SU-DHL-6 (cell line): ENCODE data around the gene TMEM179B.

ENCODE experiments used
- EZH2phosphoT487 ChIP-seq: fragments of 200-600 bp; sonication (generic), shearing (Covaris generic); conservative IDR thresholded peaks from 2 replicates; pipeline ENCODE4 v1.6.1; 2018; ENCODE audit warnings: mild to moderate bottlenecking, antibody characterized with exemption, low read length, moderate library complexity, mixed read lengths
- TF ChIP-seq, protein P1 (sequence below): fragments of 200-600 bp; sonication (generic); IDR thresholded peaks from one replicate; pipeline ENCODE4 v1.5.1; 2017; ENCODE audit warnings: antibody characterized with exemption, mild to moderate bottlenecking, low read length, moderate library complexity; ENCODE audit not compliant: insufficient read depth, poor library complexity, severe bottlenecking

GRCh38 chr11:62811659-62812058 is 24.5 kb downstream of the TMEM179B start:
- TF ChIP-seq, protein P1, sequence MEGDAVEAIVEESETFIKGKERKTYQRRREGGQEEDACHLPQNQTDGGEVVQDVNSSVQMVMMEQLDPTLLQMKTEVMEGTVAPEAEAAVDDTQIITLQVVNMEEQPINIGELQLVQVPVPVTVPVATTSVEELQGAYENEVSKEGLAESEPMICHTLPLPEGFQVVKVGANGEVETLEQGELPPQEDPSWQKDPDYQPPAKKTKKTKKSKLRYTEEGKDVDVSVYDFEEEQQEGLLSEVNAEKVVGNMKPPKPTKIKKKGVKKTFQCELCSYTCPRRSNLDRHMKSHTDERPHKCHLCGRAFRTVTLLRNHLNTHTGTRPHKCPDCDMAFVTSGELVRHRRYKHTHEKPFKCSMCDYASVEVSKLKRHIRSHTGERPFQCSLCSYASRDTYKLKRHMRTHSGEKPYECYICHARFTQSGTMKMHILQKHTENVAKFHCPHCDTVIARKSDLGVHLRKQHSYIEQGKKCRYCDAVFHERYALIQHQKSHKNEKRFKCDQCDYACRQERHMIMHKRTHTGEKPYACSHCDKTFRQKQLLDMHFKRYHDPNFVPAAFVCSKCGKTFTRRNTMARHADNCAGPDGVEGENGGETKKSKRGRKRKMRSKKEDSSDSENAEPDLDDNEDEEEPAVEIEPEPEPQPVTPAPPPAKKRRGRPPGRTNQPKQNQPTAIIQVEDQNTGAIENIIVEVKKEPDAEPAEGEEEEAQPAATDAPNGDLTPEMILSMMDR = no peak
- TF ChIP-seq EZH2phosphoT487 = no peak
